ENCODE data around the gene ID2. TPM values are rescaled to one million over a fixed set of nuclear protein-coding genes. Genes with fewer than 3 reads are reported as not detected.

ID2 gene
- total RNA-seq, 1 donor from 2014 or later: 13.6 TPM

DNA sequence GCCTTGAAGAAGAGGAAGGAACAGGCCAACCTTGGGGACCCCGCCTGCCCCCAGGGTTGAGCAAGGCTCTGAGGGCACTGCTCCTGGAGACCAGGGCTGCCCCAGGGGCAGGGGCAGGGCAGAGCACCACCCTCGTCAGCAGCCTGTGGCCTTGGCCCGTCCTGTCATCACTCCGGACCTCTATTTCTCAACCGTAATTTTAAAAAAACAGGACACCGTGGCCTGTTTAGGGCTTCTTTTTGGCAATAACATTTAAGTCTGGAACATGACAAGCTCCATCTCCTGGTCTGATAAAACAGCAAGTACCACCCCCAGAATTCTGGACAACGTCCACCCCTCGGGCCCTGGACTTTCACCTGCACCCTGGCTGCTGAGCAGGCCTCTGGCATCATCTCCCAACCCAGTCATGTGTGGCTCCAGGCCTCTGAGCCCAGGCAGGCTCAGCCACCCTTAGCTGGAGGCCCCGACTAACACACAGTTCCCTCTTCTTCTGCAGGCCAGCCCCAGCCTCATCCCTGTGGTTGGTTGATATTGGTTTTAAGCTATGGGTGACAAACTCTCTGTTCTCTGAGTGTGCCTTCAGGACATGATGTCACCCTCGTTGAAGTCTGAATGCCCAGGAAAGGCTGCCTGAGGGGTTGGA lies 22.6 kb upstream of the ID2 start:
- Histone ChIP-seq H3K4me2 (ENCODE audit: low read length) (no peak overlapping the region), H3K36me3 (ENCODE audit: insufficient read depth, low read length) (no peaks in the 10 kb centered on the region), H3K27me3 (ENCODE audit: insufficient read depth, low read length) (no peaks in the 10 kb centered on the region), H3K79me2 (ENCODE audit: insufficient read depth, low read length) (no peaks in the 10 kb centered on the region), H2AFZ (ENCODE audit: low read depth, low read length) (no peak overlapping the region), H3K9me3 (ENCODE audit: insufficient read depth, low read depth, low read length) (no peaks in the 10 kb centered on the region), H4K20me1 (ENCODE audit: insufficient read depth, low read length) (no peaks in the 10 kb centered on the region), H3K27ac (ENCODE audit: low read depth, low read length) (no peak overlapping the region), H3K9ac (ENCODE audit: low read length) (no peak overlapping the region), H3K4me3 (ENCODE audit: insufficient read depth, low read depth, low read length) (no peak overlapping the region), H3K4me1 (ENCODE audit: insufficient read depth, low read length) (peaks cover 18% of the 10 kb centered on the region)
- DNase-seq (ENCODE audit: low read depth) (no peak), FAIRE-seq (no peak)
- Mint-ChIP-seq H3K27ac (ENCODE audit: unreplicated experiment) (no peak overlapping the region), H3K4me3 (ENCODE audit: unreplicated experiment) (no peak overlapping the region), H3K4me1 (ENCODE audit: low read depth, unreplicated experiment) (peaks cover 14% of the 10 kb centered on the region), H3K9me3 (ENCODE audit: unreplicated experiment) (peaks cover 5% of the 10 kb centered on the region), H3K36me3 (ENCODE audit: low read depth, unreplicated experiment) (no peaks in the 10 kb centered on the region), H3K27me3 (ENCODE audit: low read depth, unreplicated experiment) (peaks cover 24% of the 10 kb centered on the region)
- TF ChIP-seq EZH2 (IDR thresholded peaks at IDR 0.05; ENCODE audit: insufficient read depth, low read length): no peak
- TF ChIP-seq, protein P1, sequence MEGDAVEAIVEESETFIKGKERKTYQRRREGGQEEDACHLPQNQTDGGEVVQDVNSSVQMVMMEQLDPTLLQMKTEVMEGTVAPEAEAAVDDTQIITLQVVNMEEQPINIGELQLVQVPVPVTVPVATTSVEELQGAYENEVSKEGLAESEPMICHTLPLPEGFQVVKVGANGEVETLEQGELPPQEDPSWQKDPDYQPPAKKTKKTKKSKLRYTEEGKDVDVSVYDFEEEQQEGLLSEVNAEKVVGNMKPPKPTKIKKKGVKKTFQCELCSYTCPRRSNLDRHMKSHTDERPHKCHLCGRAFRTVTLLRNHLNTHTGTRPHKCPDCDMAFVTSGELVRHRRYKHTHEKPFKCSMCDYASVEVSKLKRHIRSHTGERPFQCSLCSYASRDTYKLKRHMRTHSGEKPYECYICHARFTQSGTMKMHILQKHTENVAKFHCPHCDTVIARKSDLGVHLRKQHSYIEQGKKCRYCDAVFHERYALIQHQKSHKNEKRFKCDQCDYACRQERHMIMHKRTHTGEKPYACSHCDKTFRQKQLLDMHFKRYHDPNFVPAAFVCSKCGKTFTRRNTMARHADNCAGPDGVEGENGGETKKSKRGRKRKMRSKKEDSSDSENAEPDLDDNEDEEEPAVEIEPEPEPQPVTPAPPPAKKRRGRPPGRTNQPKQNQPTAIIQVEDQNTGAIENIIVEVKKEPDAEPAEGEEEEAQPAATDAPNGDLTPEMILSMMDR (IDR thresholded peaks at IDR 0.05; ENCODE audit: insufficient read depth, low read depth, low read length): no peak

DNA sequence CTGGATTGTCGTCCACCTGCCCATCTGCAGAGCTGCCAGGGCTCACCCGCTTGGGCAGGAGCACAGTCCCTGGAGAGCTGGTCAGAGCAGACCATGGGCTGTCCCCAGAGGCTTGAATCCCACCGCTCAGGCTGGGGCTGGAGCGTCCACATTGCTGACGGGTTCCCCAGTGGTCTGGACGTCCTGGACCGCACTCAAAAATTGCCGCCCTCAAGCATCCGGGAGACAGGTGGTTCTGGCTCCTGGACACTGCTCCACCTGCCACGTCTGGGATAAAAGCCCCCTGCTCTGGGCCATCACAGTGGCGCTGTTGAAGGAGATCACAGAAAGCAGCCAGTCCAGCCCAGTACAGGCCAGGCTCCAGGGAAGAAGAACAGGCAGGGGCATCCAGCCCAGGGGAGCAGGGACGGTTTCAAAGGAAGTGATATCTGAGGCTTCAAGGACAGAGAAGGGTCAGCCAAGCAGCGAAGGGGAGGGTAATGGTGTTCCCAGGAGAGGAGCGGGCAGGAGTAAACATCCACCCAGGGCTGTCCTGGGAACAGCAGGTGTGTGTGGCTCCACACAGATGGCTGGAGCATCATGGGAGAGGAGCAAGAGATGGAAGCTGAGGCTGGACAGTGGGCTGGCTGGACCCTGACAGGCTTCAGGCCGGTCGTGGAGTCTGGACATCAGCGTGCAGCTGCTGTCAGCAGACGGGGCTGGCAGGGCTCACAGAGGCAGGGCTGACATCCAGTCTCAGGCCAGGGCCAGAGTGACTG lies 21.9 kb upstream of the ID2 start:
- no peak overlapping the region for H2AFZ ChIP-seq (ENCODE audit: low read depth, low read length)
- H3K9me3 Mint-ChIP-seq (ENCODE audit: unreplicated experiment): peaks cover 5% of the 10 kb centered on the region

More for the DNA sequence above, 21.9 kb upstream of the ID2 start:
- H3K79me2 ChIP-seq (ENCODE audit: insufficient read depth, low read length): no peaks in the 10 kb centered on the region
- H3K27ac ChIP-seq (ENCODE audit: low read depth, low read length): no peak overlapping the region
- peaks cover 18% of the 10 kb centered on the region for H3K4me1 ChIP-seq (ENCODE audit: insufficient read depth, low read length)
- H3K27me3 Mint-ChIP-seq (ENCODE audit: low read depth, unreplicated experiment): peaks cover 26% of the 10 kb centered on the region
- H3K36me3 Mint-ChIP-seq (ENCODE audit: low read depth, unreplicated experiment): no peaks in the 10 kb centered on the region
- H3K27ac Mint-ChIP-seq (ENCODE audit: unreplicated experiment): no peak overlapping the region
- no peak overlapping the region for H3K9ac ChIP-seq (ENCODE audit: low read length)
- no peaks in the 10 kb centered on the region for H3K36me3 ChIP-seq (ENCODE audit: insufficient read depth, low read length)
- H3K9me3 ChIP-seq (ENCODE audit: insufficient read depth, low read depth, low read length): no peaks in the 10 kb centered on the region
- TF ChIP-seq, protein P1 (IDR thresholded peaks at IDR 0.05; ENCODE audit: insufficient read depth, low read depth, low read length): no peak
- TF ChIP-seq EZH2 (IDR thresholded peaks at IDR 0.05; ENCODE audit: insufficient read depth, low read length): no peak
- H3K4me3 ChIP-seq (ENCODE audit: insufficient read depth, low read depth, low read length): no peak overlapping the region
- no peak overlapping the region for H3K4me2 ChIP-seq (ENCODE audit: low read length)
- no peak overlapping the region for H3K4me3 Mint-ChIP-seq (ENCODE audit: unreplicated experiment)
- DNase-seq (ENCODE audit: low read depth) (no peak), FAIRE-seq (no peak)
- H3K27me3 ChIP-seq (ENCODE audit: insufficient read depth, low read length): no peaks in the 10 kb centered on the region
- H4K20me1 ChIP-seq (ENCODE audit: insufficient read depth, low read length): no peaks in the 10 kb centered on the region
- H3K4me1 Mint-ChIP-seq (ENCODE audit: low read depth, unreplicated experiment): peaks cover 14% of the 10 kb centered on the region
